Neural progenitor cell (in vitro differentiated cells): ENCODE measurements around the gene GNAT1.

Source experiments
- EZH2 ChIP-seq: fragments of 200-600 bp; sonication (generic); IDR thresholded peaks from 2 replicates; pipeline ENCODE4 v1.6.1; 2017; ENCODE audit warnings: antibody characterized with exemption, mild to moderate bottlenecking, moderate library complexity
- EZH2phosphoT487 ChIP-seq: fragments of 200-600 bp; sonication (generic); IDR thresholded peaks from 2 replicates; pipeline ENCODE4 v1.6.1; 2017; ENCODE audit warnings: antibody characterized with exemption
- TF ChIP-seq, protein P1 (sequence below): fragments of 200-600 bp; sonication (generic); IDR thresholded peaks from 2 replicates; pipeline ENCODE4 v1.5.1; 2017; ENCODE audit warnings: antibody characterized with exemption, mild to moderate bottlenecking

DNA sequence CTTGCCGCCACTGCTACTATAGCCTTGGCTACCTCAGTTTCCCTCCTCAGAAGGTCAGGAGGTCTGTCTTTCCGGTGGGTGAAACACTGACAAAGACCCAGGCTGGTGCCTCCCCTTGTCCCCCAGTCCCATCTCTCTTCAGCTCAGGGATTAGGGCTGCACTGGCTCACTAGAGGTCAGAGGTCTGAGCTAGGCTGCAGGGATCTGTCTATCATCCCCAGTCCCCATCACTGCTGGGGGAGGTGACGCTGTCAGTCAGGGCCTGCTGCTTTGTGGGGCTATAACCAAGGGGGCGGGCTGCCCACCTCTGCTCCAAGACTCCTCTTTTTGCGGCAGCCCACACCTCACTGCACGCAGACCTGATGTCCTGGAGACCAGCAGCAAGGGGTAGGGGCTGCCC, 22.6 kb upstream of the GNAT1 start:
- TF ChIP-seq, protein P1, sequence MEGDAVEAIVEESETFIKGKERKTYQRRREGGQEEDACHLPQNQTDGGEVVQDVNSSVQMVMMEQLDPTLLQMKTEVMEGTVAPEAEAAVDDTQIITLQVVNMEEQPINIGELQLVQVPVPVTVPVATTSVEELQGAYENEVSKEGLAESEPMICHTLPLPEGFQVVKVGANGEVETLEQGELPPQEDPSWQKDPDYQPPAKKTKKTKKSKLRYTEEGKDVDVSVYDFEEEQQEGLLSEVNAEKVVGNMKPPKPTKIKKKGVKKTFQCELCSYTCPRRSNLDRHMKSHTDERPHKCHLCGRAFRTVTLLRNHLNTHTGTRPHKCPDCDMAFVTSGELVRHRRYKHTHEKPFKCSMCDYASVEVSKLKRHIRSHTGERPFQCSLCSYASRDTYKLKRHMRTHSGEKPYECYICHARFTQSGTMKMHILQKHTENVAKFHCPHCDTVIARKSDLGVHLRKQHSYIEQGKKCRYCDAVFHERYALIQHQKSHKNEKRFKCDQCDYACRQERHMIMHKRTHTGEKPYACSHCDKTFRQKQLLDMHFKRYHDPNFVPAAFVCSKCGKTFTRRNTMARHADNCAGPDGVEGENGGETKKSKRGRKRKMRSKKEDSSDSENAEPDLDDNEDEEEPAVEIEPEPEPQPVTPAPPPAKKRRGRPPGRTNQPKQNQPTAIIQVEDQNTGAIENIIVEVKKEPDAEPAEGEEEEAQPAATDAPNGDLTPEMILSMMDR = no peak
- TF ChIP-seq EZH2phosphoT487 = no peak
- no peak for TF ChIP-seq EZH2
